ENCODE measurements around the gene TRPM5.

TRPM5 gene

DNA sequence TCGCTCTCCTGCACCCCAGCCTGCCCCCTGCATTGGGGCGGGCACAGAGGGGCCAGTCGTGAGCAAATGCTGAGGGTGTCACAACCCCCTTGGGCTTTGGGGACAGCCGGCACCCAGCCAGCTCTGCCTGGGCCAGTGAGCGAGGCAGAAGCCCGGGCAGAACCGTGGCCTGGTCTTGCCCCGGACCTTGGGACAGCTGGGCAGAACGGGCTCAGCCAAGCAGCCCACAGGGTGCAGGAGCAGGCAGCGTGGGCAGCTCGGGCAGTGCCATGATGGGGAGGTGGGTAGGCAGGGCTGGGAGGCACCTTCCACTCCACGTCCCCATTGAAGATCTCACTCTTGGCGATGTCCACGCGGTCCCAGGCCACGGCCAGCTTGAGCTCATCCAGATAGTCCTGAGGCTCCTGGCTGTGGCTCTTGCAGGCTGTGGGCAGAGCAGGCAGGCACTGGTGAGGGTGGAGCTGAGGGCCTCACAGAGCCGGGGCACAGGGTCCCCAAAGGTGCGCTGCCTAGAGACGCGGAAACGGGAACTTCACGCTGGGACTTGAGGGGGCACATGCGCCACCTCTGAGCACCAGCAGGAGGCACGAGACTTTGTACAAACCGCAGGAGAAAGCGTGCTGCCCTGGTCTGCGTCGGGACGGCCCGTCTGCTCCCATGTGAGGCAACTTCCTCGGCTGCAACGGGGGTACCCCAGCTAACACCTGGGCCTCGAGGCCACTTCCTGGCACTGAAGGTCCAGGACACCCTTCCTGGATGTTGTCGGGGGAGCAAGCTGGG, 28.5 kb downstream of the TRPM5 start:
- Mint-ChIP-seq H3K4me1 (peaks cover 5% of the 10 kb centered on the region), H3K27me3 (peaks cover 9% of the 10 kb centered on the region), H3K9me3 (no peaks in the 10 kb centered on the region), H3K4me3 (no peak overlapping the region), H3K27ac (no peak overlapping the region), H3K36me3 (no peaks in the 10 kb centered on the region)
- no peak for ATAC-seq

DNA sequence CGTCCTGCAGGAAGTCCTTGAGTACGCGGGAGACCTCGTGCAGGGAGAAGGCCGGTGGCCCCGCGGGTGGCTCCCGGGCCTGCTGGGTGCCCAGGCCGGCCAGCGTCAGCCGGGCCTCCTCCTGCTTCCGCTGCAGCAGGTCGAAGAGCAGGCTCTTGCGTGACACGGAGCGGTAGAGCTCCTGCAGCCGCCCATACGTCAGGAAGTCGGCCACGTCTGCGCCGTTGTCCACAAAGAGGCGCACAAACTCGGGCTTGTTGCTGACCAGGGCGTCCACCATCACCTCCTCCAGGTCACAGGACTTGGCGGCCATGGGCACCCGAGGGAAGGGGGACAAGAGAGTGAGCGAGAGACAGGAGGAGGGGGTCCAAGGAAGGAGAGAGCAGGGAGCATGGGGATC, 29.1 kb downstream of the TRPM5 start:
- Mint-ChIP-seq H3K9me3 (no peaks in the 10 kb centered on the region), H3K4me3 (no peak overlapping the region), H3K27me3 (peaks cover 9% of the 10 kb centered on the region), H3K4me1 (no peaks in the 10 kb centered on the region), H3K36me3 (no peaks in the 10 kb centered on the region), H3K27ac (no peak overlapping the region)
- no peak for ATAC-seq

GRCh38 chr11:2414616-2415015, 29.7 kb downstream of the TRPM5 start:
- Mint-ChIP-seq H3K9me3 (no peaks in the 10 kb centered on the region), H3K36me3 (no peaks in the 10 kb centered on the region), H3K4me1 (no peaks in the 10 kb centered on the region), H3K27ac (no peak overlapping the region), H3K27me3 (peaks cover 9% of the 10 kb centered on the region), H3K4me3 (no peak overlapping the region)
- ATAC-seq, result no peak

DNA sequence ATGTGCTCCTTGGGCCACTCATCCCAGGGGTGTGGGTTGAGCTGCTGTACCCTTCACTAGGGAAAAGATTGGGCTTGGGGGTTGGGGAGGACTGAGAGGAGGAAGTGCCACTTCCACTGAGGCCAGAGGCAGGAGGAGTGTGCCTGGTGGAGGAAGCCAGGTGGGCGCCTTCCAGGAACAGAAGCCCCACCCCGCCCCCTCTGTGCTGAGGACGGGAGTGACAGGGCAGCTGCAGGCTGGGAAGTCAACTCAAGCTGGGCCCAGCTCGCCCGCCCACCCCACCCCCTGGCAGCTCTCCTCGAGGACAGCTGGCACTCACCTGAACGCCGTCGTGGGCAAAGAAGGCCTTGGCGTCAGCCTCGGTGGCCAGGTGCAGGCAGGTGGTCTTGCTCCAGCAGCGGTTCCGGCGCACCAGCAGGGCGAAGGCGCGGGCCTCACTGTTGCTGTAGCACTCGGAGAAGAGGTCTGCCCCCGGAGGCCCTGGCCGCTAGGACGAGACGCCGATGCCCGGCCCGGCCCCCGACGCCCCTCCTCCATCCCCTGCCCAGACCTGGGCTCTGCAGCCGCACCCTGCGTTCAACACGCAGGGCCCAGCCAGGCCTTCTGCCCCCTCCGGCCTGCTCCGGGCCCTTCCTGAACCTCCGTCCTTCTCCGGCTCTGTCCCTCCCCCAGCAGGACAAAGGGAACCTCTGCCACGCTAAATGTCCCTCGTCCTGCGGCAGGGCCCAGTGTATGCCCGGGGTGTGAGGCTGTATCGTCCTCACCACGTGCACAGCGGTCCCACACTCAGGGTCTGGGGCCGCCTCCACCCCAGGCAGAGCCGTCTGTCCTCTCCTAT, 30.4 kb downstream of the TRPM5 start:
- Mint-ChIP-seq H3K9me3 (no peaks in the 10 kb centered on the region), H3K36me3 (no peaks in the 10 kb centered on the region), H3K27ac (no peak overlapping the region), H3K4me1 (no peaks in the 10 kb centered on the region), H3K27me3 (peaks cover 9% of the 10 kb centered on the region), H3K4me3 (no peak overlapping the region)
- ATAC-seq, result no peak

DNA sequence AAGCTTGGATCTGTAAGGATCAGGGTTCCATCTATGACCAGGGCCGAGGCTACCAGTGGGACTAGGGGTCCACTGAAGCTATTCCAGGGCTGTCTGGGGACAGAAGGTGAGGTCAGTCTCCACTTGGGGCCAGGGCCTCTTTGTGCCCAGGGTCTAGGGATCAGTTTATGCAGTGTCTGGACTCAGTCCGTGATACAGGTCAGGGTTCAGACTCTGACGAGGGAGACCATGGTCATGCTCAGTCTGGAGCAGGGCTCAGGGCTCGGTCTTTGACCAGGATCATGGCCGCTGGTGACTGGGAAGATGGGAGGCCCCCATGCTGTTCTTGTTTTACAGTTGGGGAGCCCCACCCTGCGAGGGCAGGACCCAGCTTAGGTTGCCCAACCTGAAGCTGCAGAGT, 32.0 kb downstream of the TRPM5 start:
- Mint-ChIP-seq H3K27me3 (peaks cover 9% of the 10 kb centered on the region), H3K4me3 (no peak overlapping the region)
- ATAC-seq, result no peak

DNA sequence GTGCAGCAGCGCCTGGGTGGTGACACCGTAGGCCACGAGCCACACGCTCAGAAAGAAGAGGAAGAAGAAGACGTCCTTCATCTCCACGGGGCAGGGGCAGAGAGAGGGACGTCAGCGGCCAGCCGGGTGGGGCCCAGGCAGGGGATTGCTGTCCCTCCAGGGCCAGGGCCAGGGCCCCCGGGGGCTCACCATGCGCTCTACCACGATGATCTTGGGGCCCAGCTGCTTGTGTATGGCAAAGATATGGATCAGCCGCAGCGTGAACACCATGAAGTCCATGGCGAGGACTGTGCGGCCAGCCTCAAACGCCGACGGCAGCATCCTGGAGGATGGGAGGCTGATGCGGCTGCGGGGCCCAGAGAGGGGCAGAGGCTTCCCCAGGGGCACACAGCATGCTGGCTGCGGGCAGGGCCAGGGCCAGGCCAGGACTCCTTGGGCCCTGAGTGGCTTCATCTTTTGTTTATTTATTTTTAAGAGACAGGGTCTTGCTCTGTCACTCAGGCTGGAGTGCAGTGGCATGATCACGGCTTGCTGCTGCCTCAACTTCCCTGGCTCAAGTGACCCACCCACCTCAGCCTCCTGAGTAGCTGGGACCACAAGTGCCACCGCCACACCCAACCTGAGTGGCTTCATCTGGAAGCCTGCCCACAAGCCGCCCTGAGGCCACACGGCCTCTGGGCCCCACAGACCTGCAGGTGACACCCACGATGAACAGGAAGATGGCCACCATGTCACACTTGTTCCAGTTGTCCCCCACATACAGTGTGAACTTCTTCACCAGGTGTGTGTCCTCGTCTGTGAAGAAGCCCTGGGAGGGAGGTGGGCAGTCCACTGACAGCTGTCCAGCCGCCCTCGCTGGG, 32.6 kb downstream of the TRPM5 start:
- no peak overlapping the region for H3K4me3 Mint-ChIP-seq
- H3K9me3 Mint-ChIP-seq, result no peaks in the 10 kb centered on the region
- ATAC-seq, result no peak
- H3K36me3 Mint-ChIP-seq, result no peaks in the 10 kb centered on the region
- H3K4me1 Mint-ChIP-seq, result no peaks in the 10 kb centered on the region
- no peak overlapping the region for H3K27ac Mint-ChIP-seq
- peaks cover 9% of the 10 kb centered on the region for H3K27me3 Mint-ChIP-seq

More for the DNA sequence above, 32.0 kb downstream of the TRPM5 start:
- no peaks in the 10 kb centered on the region for H3K36me3 Mint-ChIP-seq
- no peaks in the 10 kb centered on the region for H3K4me1 Mint-ChIP-seq
- H3K9me3 Mint-ChIP-seq, result no peaks in the 10 kb centered on the region
- no peak overlapping the region for H3K27ac Mint-ChIP-seq

- Mint-ChIP-seq H3K9me3 (no peaks in the 10 kb centered on the region), H3K27me3 (peaks cover 9% of the 10 kb centered on the region), H3K4me3 (no peak overlapping the region), H3K4me1 (no peaks in the 10 kb centered on the region), H3K27ac (no peak overlapping the region), H3K36me3 (no peaks in the 10 kb centered on the region)
- ATAC-seq, result no peak
Observed at GRCh38 chr11:2410616-2411015, 33.7 kb downstream of the TRPM5 start.

DNA sequence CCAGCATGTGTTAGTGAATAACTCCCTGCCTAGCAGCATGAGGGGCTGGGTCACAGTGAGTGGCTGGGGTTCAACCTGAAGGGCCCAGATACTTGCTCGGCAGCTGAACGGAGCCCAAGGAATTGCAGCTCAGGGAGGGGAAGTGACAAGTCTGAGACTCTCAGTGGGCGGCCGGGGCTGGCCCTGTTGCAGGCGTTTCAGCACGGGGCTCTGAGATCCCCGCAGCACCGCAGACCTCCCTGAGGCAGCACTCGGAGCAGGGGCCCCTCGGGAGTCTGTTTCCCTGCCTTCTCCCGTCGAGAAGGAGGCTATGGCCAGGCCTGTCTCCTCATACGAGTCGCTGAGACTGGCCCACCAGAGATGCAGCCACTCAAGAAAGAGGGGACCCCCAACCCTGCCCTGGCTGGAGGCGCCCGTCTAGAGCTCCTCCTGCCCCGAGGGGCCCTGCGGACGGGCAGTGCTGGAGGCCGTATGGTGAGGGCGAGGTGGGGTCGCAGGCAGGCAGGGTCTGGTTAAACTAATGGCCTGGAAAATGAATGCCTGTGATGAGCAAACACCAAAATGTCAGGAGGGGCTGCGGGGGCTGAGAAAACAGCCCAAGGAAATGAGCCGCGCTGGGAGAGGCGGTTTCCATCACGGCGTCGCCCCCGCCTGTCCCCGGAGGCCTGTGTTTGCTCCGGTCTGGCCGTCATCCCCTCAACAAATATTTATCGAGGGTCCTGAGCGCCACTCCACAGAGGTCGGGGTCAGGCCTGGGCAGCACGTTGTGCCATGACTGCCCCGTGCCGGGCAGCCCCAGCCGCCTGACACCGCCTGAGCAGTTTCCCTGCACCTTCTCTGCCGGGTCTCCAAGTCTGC, 34.5 kb downstream of the TRPM5 start:
- H3K9me3 Mint-ChIP-seq, result no peaks in the 10 kb centered on the region
- H3K4me3 Mint-ChIP-seq, result no peak overlapping the region
- H3K36me3 Mint-ChIP-seq, result no peaks in the 10 kb centered on the region
- peaks cover 9% of the 10 kb centered on the region for H3K27me3 Mint-ChIP-seq
- H3K27ac Mint-ChIP-seq, result no peak overlapping the region
- no peak for ATAC-seq
- H3K4me1 Mint-ChIP-seq, result no peaks in the 10 kb centered on the region

DNA sequence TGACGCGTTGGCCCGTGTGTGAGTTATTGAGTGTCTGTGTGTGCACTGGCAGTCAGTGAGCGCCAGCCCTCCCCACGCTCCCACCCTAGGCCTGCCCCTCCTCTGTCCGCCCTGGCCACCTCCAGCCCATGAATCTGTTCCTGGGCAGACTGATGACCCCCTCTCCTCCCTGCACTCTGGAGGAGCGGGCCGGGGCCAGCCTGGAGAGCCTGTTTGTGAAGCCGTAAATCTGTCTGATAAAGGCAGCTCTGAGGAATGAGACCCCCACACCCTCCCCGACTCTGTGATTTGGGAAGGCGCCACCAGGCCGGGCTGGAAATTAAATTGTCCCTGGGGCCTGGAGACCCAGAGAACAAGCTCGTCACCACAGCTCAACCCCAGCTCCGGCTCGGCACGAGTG, 35.2 kb downstream of the TRPM5 start:
- H3K27me3 Mint-ChIP-seq, result peaks cover 9% of the 10 kb centered on the region
- no peak overlapping the region for H3K4me3 Mint-ChIP-seq
- H3K36me3 Mint-ChIP-seq, result peaks cover 1% of the 10 kb centered on the region
- H3K9me3 Mint-ChIP-seq, result no peaks in the 10 kb centered on the region
- no peaks in the 10 kb centered on the region for H3K4me1 Mint-ChIP-seq
- ATAC-seq, result no peak
- H3K27ac Mint-ChIP-seq, result no peak overlapping the region

GRCh38 chr11:2408671-2409070, 35.6 kb downstream of the TRPM5 start:
- no peak overlapping the region for H3K4me3 Mint-ChIP-seq
- H3K36me3 Mint-ChIP-seq, result peaks cover 6% of the 10 kb centered on the region
- H3K27ac Mint-ChIP-seq, result no peak overlapping the region
- H3K9me3 Mint-ChIP-seq, result no peaks in the 10 kb centered on the region
- ATAC-seq, result no peak
- peaks cover 9% of the 10 kb centered on the region for H3K27me3 Mint-ChIP-seq
- H3K4me1 Mint-ChIP-seq, result no peaks in the 10 kb centered on the region

- no peaks in the 10 kb centered on the region for H3K9me3 Mint-ChIP-seq
- H3K4me1 Mint-ChIP-seq, result peaks cover 11% of the 10 kb centered on the region
- H3K27ac Mint-ChIP-seq, result no peak overlapping the region
- H3K36me3 Mint-ChIP-seq, result peaks cover 19% of the 10 kb centered on the region
- H3K4me3 Mint-ChIP-seq, result no peak overlapping the region
- no peak for ATAC-seq
- H3K27me3 Mint-ChIP-seq, result peaks cover 9% of the 10 kb centered on the region
Observed at GRCh38 chr11:2406878-2407410, 37.4 kb downstream of the TRPM5 start.

DNA sequence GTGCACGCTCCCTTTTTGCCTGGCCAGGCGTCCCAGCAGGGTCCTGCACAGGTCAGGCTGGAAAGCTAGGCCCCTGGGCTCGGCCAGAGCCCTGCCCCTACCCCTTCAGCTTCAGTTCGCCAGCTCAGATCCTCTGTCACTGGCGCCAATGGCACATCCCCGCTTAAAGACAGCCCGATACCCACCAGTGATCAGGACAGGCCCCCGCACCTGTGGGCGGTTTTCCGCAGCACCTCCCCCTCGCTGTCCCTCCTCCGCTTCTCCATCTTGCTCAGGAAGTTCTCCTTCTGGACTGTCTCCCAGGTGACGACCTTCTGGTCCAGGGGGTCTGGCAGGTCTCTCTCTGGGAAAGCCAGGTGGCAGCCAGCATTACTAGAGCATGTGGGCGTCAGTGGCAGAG, 37.9 kb downstream of the TRPM5 start:
- Mint-ChIP-seq H3K4me1 (peaks cover 13% of the 10 kb centered on the region), H3K9me3 (no peaks in the 10 kb centered on the region), H3K4me3 (no peak overlapping the region), H3K36me3 (peaks cover 19% of the 10 kb centered on the region), H3K27ac (no peak overlapping the region), H3K27me3 (peaks cover 7% of the 10 kb centered on the region)
- no peak for ATAC-seq

DNA sequence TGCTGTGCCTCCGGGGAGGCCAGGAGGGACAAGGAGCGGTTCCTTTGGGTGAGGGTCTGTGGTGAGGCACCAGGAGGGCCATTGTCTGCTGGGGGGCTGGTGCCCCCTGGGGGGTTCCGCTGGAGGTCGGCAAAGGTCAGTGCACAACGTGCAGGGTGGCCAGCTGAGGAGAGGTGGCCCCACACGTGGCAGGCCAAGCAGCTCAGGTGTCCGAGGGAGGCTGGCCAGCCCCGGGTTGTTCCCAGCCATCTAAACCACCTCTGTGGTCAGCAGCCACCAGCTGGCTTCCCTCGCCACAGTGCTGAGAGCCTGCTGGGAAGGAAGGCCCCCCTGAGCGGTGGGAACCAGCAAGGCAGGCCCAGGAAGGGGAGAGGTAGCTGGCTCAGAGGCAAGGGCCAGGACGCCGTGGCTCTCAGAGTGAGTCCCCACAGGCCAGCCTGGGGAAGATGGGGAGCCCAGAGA, 39.5 kb downstream of the TRPM5 start:
- Mint-ChIP-seq H3K4me1 (peaks cover 18% of the 10 kb centered on the region), H3K36me3 (peaks cover 19% of the 10 kb centered on the region), H3K9me3 (no peaks in the 10 kb centered on the region), H3K27ac (peak overlapping the region; percentile 56), H3K27me3 (no peaks in the 10 kb centered on the region), H3K4me3 (no peak overlapping the region)
- no peak for ATAC-seq

DNA sequence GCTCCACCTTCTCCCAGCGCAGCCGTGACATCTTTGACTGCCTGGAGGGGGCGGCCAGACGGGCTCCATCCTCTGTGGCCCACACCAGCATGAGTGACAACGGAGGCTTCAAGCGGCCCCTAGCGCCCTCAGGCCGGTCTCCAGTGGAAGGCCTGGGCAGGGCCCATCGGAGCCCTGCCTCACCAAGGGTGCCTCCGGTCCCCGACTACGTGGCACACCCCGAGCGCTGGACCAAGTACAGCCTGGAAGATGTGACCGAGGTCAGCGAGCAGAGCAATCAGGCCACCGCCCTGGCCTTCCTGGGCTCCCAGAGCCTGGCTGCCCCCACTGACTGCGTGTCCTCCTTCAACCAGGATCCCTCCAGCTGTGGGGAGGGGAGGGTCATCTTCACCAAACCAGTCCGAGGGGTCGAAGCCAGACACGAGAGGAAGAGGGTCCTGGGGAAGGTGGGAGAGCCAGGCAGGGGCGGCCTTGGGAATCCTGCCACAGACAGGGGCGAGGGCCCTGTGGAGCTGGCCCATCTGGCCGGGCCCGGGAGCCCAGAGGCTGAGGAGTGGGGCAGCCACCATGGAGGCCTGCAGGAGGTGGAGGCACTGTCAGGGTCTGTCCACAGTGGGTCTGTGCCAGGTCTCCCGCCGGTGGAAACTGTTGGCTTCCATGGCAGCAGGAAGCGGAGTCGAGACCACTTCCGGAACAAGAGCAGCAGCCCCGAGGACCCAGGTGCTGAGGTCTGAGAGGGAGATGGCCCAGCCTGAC, 41.2 kb downstream of the TRPM5 start:
- no peak overlapping the region for H3K27ac Mint-ChIP-seq

More for the DNA sequence above, 41.2 kb downstream of the TRPM5 start:
- ATAC-seq, result no peak
- H3K4me1 Mint-ChIP-seq, result peaks cover 27% of the 10 kb centered on the region
- H3K9me3 Mint-ChIP-seq, result no peaks in the 10 kb centered on the region
- H3K4me3 Mint-ChIP-seq, result no peak overlapping the region
- H3K27me3 Mint-ChIP-seq, result no peaks in the 10 kb centered on the region
- H3K36me3 Mint-ChIP-seq, result peaks cover 19% of the 10 kb centered on the region

Data from stimulated activated memory B cell treated with anti-CD40 and anti-IgM and Interleukin-4, amounts not matched to agents 10 μg/mL and 1 μg/mL and 100 μg/mL, for 72 hours (primary cell).